Measurements from ENCODE around the gene IDH3B. TPM values are rescaled to one million over a fixed set of nuclear protein-coding genes. Genes with fewer than 3 reads are reported as not detected.
"Not testable (repeated sequence)": the region's sequence is repeated elsewhere in the genome, so short reads cannot be mapped to it uniquely, and the experiment has no call there.

Gene IDH3B
- total and polyA plus RNA-seq, 2 of the 13 experiments (the other 11 are each of a cell fraction or from before 2014, with no cell fraction given) = 215 to 254 TPM

GRCh38 chr20:2688041-2688591 is 24.1 kb upstream of the IDH3B start (continued):
- TF ChIP-seq, protein P1, sequence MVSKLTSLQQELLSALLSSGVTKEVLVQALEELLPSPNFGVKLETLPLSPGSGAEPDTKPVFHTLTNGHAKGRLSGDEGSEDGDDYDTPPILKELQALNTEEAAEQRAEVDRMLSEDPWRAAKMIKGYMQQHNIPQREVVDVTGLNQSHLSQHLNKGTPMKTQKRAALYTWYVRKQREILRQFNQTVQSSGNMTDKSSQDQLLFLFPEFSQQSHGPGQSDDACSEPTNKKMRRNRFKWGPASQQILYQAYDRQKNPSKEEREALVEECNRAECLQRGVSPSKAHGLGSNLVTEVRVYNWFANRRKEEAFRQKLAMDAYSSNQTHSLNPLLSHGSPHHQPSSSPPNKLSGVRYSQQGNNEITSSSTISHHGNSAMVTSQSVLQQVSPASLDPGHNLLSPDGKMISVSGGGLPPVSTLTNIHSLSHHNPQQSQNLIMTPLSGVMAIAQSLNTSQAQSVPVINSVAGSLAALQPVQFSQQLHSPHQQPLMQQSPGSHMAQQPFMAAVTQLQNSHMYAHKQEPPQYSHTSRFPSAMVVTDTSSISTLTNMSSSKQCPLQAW (CRISPR knock-in tag; IDR thresholded peaks at IDR 0.05) = 0 out of 2 replicates have a peak, but pooled peaks have one; percentile 37
- TF ChIP-seq ZNF329 (CRISPR knock-in tag; IDR thresholded peaks at IDR 0.05; ENCODE audit: low read depth) = no peak
- TF ChIP-seq EZH2 (conservative IDR thresholded peaks at IDR 0.05; ENCODE audit: low read depth, low read length) = no peak
- TF ChIP-seq CAMTA2 (CRISPR knock-in tag; IDR thresholded peaks at IDR 0.05; ENCODE audit: borderline replicate concordance) = 0 out of 2 replicates have a peak, but pooled peaks have one; percentile 42

DNA sequence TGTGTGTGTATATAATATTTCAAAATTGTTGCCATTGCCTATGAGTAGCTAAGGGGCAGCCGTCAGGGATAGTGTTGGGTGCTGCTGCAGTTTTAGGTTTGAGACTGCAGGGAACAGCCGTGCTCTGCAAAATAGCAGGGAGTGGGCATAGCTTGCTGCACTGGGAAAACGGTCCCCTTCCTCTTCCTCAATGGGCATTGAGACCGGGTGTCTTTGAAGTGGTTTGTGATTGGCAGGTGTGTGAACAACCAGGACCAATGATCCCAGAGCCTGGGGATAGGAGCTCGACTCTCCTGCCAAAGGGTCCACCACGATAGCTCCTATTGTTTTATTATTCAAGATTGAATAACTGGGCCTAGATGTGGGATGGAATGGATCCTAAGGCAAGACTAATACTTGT is 23.5 kb upstream of the IDH3B start:
- no TSS peak for BruUV-seq (replicated peaks)
- peaks cover 15 to 68% of the 10 kb centered on the region in 2 experiments for H3K27me3 ChIP-seq (ENCODE audit: control insufficient read depth in 1 of 2, insufficient read depth in 2 of 2, low read length in 2 of 2)
- POLR2A ChIA-PET = no interaction called here

GRCh38 chr20:2684817-2685216 is 20.8 kb upstream of the IDH3B start:
- DNase-seq (ENCODE audit: low spot score); FAIRE-seq; ATAC-seq; BruUV-seq (replicated peaks); H3K4me3 ChIP-seq (replicated peaks in 1 of 3; ENCODE audit: insufficient read depth in 1 of 3, low read depth in 2 of 3, low read length in 3 of 3); H3K27ac ChIP-seq (ENCODE audit: extremely low read length, insufficient read depth, low read length); H2AFZ ChIP-seq (ENCODE audit: low read length); H4K20me1 ChIP-seq (ENCODE audit: insufficient read depth, low read length); H3K4me1 ChIP-seq (ENCODE audit: insufficient read depth, low read length); H3K36me3 ChIP-seq (replicated peaks in 1 of 2; ENCODE audit: control insufficient read depth in 1 of 2, insufficient read depth in 2 of 2, low read length in 2 of 2); CTCF ChIA-PET (ENCODE audit: low intra/inter-chr PET ratio, low total read pairs); intact Hi-C loops (cut with micrococcal nuclease; ENCODE audit: unreplicated experiment); H3K9me3 ChIP-seq (ENCODE audit: low read length); H3K4me2 ChIP-seq (ENCODE audit: low read depth, low read length); H3K79me2 ChIP-seq (ENCODE audit: insufficient read depth, low read length); H3K9ac ChIP-seq (ENCODE audit: insufficient read depth, low read depth, low read length): not testable (repeated sequence)
- POLR2A ChIA-PET = interaction anchor here (1.1 kb wide), 1 partner anchor 33 kb away, joined by 4 read pairs; no protein-coding TSS in a partner anchor
- peaks cover 2 to 48% of the 10 kb centered on the region in 2 experiments; a peak in 4 of 5 replicates for H3K27me3 ChIP-seq (ENCODE audit: control insufficient read depth in 1 of 2, insufficient read depth in 2 of 2, low read length in 2 of 2)
- 28% methylated on average over 4 of the region's 4 CpGs for WGBS (ENCODE audit: low lambda C conversion rate)
- in situ Hi-C loops (cut with HindIII; ENCODE audit: extremely low pct_ligation_motif_present, low pct_unique_long_range_greater_than_20kb) = loop anchor here (5.0 kb wide), 1 partner anchor 67 kb away; no protein-coding TSS in a partner anchor

More for the DNA sequence above, 23.5 kb upstream of the IDH3B start:
- no peaks in the 10 kb centered on the region for H4K20me1 ChIP-seq (ENCODE audit: insufficient read depth, low read length)
- TF ChIP-seq, protein P2, sequence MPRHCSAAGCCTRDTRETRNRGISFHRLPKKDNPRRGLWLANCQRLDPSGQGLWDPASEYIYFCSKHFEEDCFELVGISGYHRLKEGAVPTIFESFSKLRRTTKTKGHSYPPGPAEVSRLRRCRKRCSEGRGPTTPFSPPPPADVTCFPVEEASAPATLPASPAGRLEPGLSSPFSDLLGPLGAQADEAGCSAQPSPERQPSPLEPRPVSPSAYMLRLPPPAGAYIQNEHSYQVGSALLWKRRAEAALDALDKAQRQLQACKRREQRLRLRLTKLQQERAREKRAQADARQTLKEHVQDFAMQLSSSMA (CRISPR knock-in tag; IDR thresholded peaks at IDR 0.05) = no peak
- TF ChIP-seq, protein P3, sequence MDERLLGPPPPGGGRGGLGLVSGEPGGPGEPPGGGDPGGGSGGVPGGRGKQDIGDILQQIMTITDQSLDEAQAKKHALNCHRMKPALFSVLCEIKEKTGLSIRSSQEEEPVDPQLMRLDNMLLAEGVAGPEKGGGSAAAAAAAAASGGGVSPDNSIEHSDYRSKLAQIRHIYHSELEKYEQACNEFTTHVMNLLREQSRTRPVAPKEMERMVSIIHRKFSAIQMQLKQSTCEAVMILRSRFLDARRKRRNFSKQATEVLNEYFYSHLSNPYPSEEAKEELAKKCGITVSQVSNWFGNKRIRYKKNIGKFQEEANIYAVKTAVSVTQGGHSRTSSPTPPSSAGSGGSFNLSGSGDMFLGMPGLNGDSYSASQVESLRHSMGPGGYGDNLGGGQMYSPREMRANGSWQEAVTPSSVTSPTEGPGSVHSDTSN (CRISPR knock-in tag; IDR thresholded peaks at IDR 0.05) = 0 out of 2 replicates have a peak, but pooled peaks have one; percentile 9
- 16% methylated on average over 6 of the region's 6 CpGs for WGBS (ENCODE audit: low lambda C conversion rate)
- no peak for ATAC-seq
- H3K9ac ChIP-seq (ENCODE audit: insufficient read depth, low read depth, low read length) = no peak overlapping the region
- no peak overlapping the region for H3K27ac ChIP-seq (ENCODE audit: extremely low read length, insufficient read depth, low read length)
- DNase-seq (ENCODE audit: low spot score) = no peak
- H3K4me1 ChIP-seq (ENCODE audit: insufficient read depth, low read length) = peaks cover 16% of the 10 kb centered on the region
- FAIRE-seq = no peak
- no peak overlapping the region for H3K4me2 ChIP-seq (ENCODE audit: low read depth, low read length)
- no peak overlapping the region for H3K4me3 ChIP-seq (replicated peaks in 1 of 3; ENCODE audit: insufficient read depth in 1 of 3, low read depth in 2 of 3, low read length in 3 of 3)
- H2AFZ ChIP-seq (ENCODE audit: low read length) = no peak overlapping the region
- intact Hi-C loops (cut with micrococcal nuclease; ENCODE audit: unreplicated experiment) (no loop called here), in situ Hi-C loops (cut with HindIII; ENCODE audit: extremely low pct_ligation_motif_present, low pct_unique_long_range_greater_than_20kb) (loop anchor here (5.0 kb wide), 1 partner anchor 65 kb away; no protein-coding TSS in a partner anchor)
- no peaks in the 10 kb centered on the region for H3K36me3 ChIP-seq (replicated peaks in 1 of 2; ENCODE audit: control insufficient read depth in 1 of 2, insufficient read depth in 2 of 2, low read length in 2 of 2)
- CTCF ChIA-PET (ENCODE audit: low intra/inter-chr PET ratio, low total read pairs) = interaction anchor here (0.9 kb wide), 1 partner anchor 55 kb away, joined by 8 read pairs; no protein-coding TSS in a partner anchor
- no peaks in the 10 kb centered on the region for H3K9me3 ChIP-seq (ENCODE audit: low read length)
- no peaks in the 10 kb centered on the region for H3K79me2 ChIP-seq (ENCODE audit: insufficient read depth, low read length)

Data from HepG2 (cell line).